Measurements from ENCODE around the gene PPFIBP1. TPM values are rescaled to one million over a fixed set of nuclear protein-coding genes. Genes with fewer than 3 reads are reported as not detected.
A peak's percentile ranks its signal among the peaks of the same experiment; 100 is the strongest.
"Not testable (repeated sequence)": the region's sequence is repeated elsewhere in the genome, so short reads cannot be mapped to it uniquely, and the experiment has no call there.

The PPFIBP1 gene
- total RNA-seq, 2 experiments from 2014 or later = 14.9 to 15.6 TPM

DNA sequence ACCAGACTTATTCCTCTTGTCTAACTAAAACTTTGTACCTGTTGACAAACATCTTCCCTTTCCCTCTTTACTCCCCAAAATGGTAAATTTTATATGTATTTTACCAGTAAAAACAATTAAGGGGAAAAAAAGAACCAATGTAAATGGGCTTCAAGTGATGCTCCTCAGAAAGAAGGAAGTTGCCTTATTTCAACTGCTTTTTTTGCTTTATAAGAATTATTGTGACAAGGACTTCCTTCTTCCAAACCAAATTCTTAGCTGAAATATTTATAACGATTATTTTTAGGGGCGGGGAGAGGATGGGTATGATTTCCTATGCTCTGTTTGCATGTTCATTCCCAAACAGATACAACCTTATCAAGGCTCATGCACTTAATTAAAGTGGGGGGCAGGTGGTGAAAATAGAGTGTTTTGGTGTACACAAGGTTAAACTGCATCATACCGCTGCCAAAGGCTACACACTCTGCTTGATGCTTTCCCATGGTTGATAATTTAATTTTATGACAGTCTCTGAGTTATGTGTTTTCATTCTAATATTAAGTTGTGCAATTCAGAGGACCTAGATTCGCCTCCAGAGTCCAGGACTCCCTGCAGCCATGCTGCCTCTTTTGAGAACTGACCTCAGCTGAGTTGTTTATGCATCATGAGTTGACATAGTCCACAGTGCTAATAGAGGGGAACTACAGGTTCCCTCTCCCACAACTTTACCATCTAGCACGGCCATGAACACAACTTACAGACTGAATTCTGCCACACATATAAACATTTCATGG lies 77.2 kb downstream of the PPFIBP1 start:
- H3K27me3 Mint-ChIP-seq; ATAC-seq; H3K4me3 Mint-ChIP-seq; POLR2A ChIA-PET; intact Hi-C loops (cut with DNase I, micrococcal nuclease); DNase-seq; H3K36me3 Mint-ChIP-seq (ENCODE audit: low read depth); H3K4me1 Mint-ChIP-seq; CTCF ChIA-PET; H3K27ac Mint-ChIP-seq: not testable (repeated sequence)
- peaks cover 12% of the 10 kb centered on the region for H3K9me3 Mint-ChIP-seq (ENCODE audit: low read depth)

DNA sequence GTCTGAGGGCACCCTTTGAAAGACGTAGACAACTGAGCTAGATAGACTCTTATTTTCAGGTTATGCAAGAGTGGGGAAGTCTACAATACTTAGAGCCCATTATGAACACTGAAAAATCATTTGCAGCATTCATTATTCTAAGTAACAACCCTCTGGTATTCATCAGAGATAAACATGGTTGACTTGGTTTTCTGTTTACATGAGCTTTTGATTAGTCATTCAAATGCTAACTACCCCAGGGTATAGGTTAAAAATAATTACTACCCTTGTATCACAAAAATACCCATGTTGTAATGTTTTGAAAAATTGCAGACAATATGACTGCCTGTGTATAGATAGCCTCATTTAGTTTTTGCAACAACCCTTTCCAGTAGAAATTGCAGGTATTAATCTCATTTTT lies 78.5 kb downstream of the PPFIBP1 start:
- peaks cover 10% of the 10 kb centered on the region for H3K9me3 Mint-ChIP-seq (ENCODE audit: low read depth)
- no peaks in the 10 kb centered on the region for H3K4me1 Mint-ChIP-seq
- no peak overlapping the region for H3K27ac Mint-ChIP-seq
- ATAC-seq (no peak), DNase-seq (no peak)
- H3K27me3 Mint-ChIP-seq = no peaks in the 10 kb centered on the region
- no peak overlapping the region for H3K4me3 Mint-ChIP-seq
- no peaks in the 10 kb centered on the region for H3K36me3 Mint-ChIP-seq (ENCODE audit: low read depth)
- intact Hi-C loops (cut with DNase I, micrococcal nuclease) = no loop called here
- CTCF ChIA-PET = no interaction called here
- POLR2A ChIA-PET = no interaction called here

DNA sequence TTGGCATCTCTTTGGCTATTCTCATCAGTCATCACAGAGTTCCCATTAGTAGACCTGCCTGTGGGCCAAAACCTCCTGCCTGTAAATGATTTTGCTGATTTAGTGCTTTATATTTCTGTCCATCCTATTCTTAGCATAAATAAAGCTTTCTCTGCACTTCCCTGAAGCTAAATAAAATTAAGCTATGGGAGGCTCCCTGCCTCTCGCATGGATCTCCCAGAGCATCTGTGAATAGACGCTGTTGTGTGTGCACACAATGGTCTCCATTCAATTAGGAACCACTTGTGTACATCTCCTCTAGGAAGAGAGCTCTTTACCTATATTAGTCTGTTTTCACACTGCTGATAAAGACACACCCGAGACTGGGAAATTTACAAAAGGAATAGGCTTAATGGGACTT lies 80.4 kb downstream of the PPFIBP1 start:
- Mint-ChIP-seq H3K36me3 (ENCODE audit: low read depth) (no peaks in the 10 kb centered on the region), H3K27ac (no peak overlapping the region), H3K27me3 (no peaks in the 10 kb centered on the region), H3K4me3 (no peak overlapping the region), H3K9me3 (ENCODE audit: low read depth) (peaks cover 5% of the 10 kb centered on the region), H3K4me1 (no peaks in the 10 kb centered on the region)
- ChIA-PET CTCF (interaction anchor here (0.6 to 1.1 kb wide), 3 partner anchors 10 to 49 kb away, joined by 3 to 4 read pairs (median 4); no protein-coding TSS in a partner anchor), POLR2A (no interaction called here)
- intact Hi-C loops (cut with DNase I, micrococcal nuclease) = no loop called here
- no peak for DNase-seq
- ATAC-seq = no peak

DNA sequence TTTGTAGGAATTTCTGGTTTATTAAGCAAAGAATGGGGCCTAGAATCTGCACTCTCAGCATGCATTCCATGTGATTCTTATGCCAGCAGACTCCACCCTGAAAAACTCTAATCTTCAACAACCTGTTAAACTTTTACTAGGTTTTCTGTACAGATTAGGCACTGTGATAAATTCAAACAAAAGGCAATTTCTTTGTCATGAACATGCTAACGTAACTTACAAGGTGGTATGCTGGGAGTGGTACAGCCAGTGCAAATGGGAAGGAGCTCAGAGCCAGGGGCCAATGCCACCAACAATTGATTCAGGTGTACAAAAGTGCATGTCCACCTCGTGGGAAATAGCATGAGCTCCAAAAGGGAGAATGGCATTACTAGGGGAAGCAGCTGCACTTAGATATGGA lies 83.0 kb downstream of the PPFIBP1 start:
- intact Hi-C loops (cut with DNase I, micrococcal nuclease) = no loop called here
- no peak for ATAC-seq
- H3K27ac Mint-ChIP-seq = no peak overlapping the region
- H3K4me1 Mint-ChIP-seq = no peaks in the 10 kb centered on the region
- ChIA-PET CTCF (no interaction called here), POLR2A (no interaction called here)
- DNase-seq = no peak
- H3K9me3 Mint-ChIP-seq (ENCODE audit: low read depth) = peaks cover 5% of the 10 kb centered on the region
- no peak overlapping the region for H3K4me3 Mint-ChIP-seq
- H3K36me3 Mint-ChIP-seq (ENCODE audit: low read depth) = no peaks in the 10 kb centered on the region
- H3K27me3 Mint-ChIP-seq = no peaks in the 10 kb centered on the region

DNA sequence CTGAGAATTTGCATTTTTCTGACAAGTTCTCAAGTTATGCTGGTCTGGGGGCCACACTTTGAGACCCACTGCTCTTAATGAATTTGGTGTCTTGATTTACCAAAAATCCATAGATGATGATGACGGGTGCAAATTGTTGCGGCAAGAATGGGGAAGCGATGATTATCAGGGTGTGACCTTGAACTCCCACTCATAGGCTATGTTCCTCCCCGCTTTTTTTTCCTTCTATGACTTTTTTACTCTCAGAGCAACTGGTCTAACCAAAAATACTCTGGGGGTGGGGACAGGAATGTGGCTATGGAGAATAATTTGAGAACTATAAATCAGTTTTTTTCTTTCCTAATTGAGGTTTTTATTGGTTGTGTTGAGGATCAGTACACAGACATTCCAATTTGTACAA lies 83.6 kb downstream of the PPFIBP1 start:
- Mint-ChIP-seq H3K4me1 (no peaks in the 10 kb centered on the region), H3K9me3 (ENCODE audit: low read depth) (peaks cover 5% of the 10 kb centered on the region), H3K4me3 (no peak overlapping the region), H3K27me3 (no peaks in the 10 kb centered on the region), H3K36me3 (ENCODE audit: low read depth) (no peaks in the 10 kb centered on the region), H3K27ac (no peak overlapping the region)
- no peak for ATAC-seq
- POLR2A ChIA-PET = no interaction called here
- CTCF ChIA-PET = no interaction called here
- intact Hi-C loops (cut with DNase I, micrococcal nuclease) = no loop called here
- DNase-seq = no peak

DNA sequence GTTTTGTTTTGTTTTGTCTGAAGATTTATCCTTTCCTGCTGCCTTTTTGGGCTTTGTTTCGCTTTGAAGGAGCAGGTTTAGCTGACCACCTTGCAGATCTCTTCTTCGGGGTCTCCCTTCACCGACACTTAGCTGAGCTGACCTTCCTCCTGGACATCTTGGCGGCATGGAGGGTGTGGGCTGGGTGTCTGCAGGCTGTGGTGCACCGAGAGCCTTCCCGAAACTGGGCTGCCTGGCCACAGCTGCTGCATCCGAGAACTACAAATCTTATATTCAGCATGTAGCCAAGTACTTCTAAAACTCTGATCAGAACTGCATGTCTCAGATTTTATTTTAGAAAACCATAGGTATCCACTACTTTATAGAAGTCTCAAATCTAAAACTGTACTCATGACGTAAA lies 84.9 kb downstream of the PPFIBP1 start:
- ChIA-PET POLR2A (no interaction called here), CTCF (interaction anchor here (0.6 kb wide), 1 partner anchor 253 kb away, joined by 3 read pairs; no protein-coding TSS in a partner anchor)
- no peak for DNase-seq
- no peak for ATAC-seq
- Mint-ChIP-seq H3K36me3 (ENCODE audit: low read depth) (no peaks in the 10 kb centered on the region), H3K27ac (no peak overlapping the region), H3K9me3 (ENCODE audit: low read depth) (peaks cover 5% of the 10 kb centered on the region), H3K4me1 (no peaks in the 10 kb centered on the region), H3K27me3 (no peaks in the 10 kb centered on the region), H3K4me3 (no peak overlapping the region)
- intact Hi-C loops (cut with DNase I, micrococcal nuclease) = no loop called here

DNA sequence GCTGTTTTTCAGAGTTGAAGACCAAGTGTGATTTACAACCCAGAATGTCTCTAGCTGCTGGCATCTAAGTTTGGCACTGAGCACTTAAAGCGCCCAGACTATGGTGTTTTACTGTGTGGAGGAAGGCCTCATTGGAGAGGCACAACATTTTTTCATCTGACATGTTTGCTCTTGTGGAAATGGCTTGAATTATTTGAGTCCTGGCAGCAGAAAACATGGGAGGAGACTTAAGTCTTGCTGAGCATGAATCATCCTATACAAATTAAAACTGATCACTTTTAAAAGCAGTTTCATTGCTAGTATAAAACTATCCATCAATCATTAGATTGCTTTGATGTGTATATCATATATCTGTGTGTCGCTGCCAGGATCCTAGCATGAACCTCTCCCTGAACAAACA lies 86.4 kb downstream of the PPFIBP1 start:
- Mint-ChIP-seq H3K9me3 (ENCODE audit: low read depth) (no peaks in the 10 kb centered on the region), H3K27me3 (no peaks in the 10 kb centered on the region), H3K36me3 (ENCODE audit: low read depth) (no peaks in the 10 kb centered on the region), H3K4me3 (no peak overlapping the region), H3K27ac (no peak overlapping the region), H3K4me1 (no peaks in the 10 kb centered on the region)
- CTCF ChIA-PET = interaction anchor here (0.8 kb wide), 1 partner anchor 425 kb away, joined by 3 read pairs; no protein-coding TSS in a partner anchor
- POLR2A ChIA-PET = no interaction called here
- ATAC-seq (no peak), DNase-seq (no peak)
- intact Hi-C loops (cut with DNase I, micrococcal nuclease) = no loop called here

DNA sequence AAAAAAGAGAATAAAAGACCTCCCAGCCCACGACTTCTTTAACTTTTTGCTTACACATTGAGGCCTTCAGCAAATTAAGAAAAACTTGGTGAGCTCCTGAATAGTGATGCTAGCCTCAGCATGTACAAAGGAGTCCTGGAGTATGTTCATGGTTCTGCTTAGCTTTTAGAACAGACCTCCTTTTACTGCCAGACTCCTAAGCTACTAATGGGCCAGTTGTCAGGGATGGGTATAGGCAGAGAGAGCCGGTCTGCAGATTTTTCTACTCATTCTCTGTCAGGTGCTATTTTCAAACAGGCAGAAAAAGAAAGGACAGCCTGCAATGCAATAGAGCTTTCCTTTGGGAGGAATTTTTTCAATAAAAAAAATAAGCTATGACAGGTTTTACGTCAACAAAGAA lies 90.4 kb downstream of the PPFIBP1 start:
- H3K36me3 Mint-ChIP-seq (ENCODE audit: low read depth) = no peaks in the 10 kb centered on the region
- H3K27ac Mint-ChIP-seq = no peak overlapping the region
- ChIA-PET POLR2A (no interaction called here), CTCF (interaction anchor here (1.2 to 1.3 kb wide), 2 partner anchors 10 to 21 kb away, joined by 3 to 4 read pairs; no protein-coding TSS in a partner anchor)
- no peaks in the 10 kb centered on the region for H3K27me3 Mint-ChIP-seq
- intact Hi-C loops (cut with DNase I, micrococcal nuclease) = no loop called here
- H3K9me3 Mint-ChIP-seq (ENCODE audit: low read depth) = no peaks in the 10 kb centered on the region
- no peak for DNase-seq
- no peak overlapping the region for H3K4me3 Mint-ChIP-seq
- ATAC-seq = no peak
- H3K4me1 Mint-ChIP-seq = peaks cover 12% of the 10 kb centered on the region

DNA sequence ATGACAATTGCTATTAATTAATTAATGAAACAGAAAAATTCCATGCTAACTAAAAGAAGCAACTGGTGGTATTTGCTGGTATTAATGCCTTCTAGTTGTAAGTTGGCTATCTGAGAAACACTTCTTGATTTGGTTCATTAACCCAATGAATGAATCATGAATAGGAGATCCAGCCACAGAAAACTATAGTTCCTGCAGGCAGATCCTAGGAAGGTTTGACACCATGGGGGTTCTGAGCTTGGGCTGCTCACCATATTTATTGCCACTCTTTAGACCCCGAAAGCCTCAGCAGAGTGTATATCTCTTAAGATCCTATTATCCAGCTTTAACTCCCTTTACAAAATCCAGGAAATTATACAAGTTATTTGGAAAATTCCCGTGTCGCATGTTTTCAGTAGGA lies 90.9 kb downstream of the PPFIBP1 start:
- ATAC-seq (no peak), DNase-seq (no peak)
- ChIA-PET CTCF (interaction anchor here (1.3 kb wide), 1 partner anchor 10 kb away, joined by 4 read pairs; no protein-coding TSS in a partner anchor), POLR2A (no interaction called here)
- Mint-ChIP-seq H3K9me3 (ENCODE audit: low read depth) (no peaks in the 10 kb centered on the region), H3K27ac (no peak overlapping the region), H3K4me3 (no peak overlapping the region), H3K4me1 (peaks cover 15% of the 10 kb centered on the region), H3K27me3 (no peaks in the 10 kb centered on the region), H3K36me3 (ENCODE audit: low read depth) (no peaks in the 10 kb centered on the region)
- intact Hi-C loops (cut with DNase I, micrococcal nuclease) = no loop called here

DNA sequence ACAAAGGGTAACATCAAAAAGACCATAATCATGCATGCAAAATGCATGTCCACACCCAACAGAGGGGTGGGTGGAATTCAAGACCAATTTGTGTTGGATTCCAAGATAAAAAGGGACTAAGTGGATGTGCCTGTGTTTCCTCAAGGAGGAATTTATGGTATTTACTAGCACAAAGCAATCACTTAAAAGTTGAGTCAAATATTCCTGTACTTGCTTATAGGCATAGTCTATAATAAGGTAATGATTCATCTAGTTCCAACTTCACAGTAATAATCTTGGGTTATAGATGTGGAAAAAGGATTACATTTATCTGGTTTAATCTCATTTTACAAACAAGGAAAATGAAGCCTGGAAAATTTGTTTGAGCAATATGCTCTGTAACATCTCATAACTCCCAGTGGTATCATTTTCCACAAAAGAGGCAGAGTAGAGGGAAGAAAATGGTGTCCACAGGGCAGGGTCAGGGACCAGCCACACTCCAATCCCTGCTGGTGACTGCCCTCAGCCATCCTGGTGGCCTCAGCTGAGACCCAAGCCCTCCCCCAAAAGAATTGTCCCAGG lies 91.4 kb downstream of the PPFIBP1 start:
- DNase-seq = no peak
- no peak for ATAC-seq
- Mint-ChIP-seq H3K4me1 (peaks cover 19% of the 10 kb centered on the region), H3K4me3 (no peak overlapping the region), H3K27me3 (no peaks in the 10 kb centered on the region), H3K9me3 (ENCODE audit: low read depth) (no peaks in the 10 kb centered on the region), H3K27ac (no peak overlapping the region), H3K36me3 (ENCODE audit: low read depth) (no peaks in the 10 kb centered on the region)
- intact Hi-C loops (cut with DNase I, micrococcal nuclease) = no loop called here
- ChIA-PET CTCF (no interaction called here), POLR2A (no interaction called here)

DNA sequence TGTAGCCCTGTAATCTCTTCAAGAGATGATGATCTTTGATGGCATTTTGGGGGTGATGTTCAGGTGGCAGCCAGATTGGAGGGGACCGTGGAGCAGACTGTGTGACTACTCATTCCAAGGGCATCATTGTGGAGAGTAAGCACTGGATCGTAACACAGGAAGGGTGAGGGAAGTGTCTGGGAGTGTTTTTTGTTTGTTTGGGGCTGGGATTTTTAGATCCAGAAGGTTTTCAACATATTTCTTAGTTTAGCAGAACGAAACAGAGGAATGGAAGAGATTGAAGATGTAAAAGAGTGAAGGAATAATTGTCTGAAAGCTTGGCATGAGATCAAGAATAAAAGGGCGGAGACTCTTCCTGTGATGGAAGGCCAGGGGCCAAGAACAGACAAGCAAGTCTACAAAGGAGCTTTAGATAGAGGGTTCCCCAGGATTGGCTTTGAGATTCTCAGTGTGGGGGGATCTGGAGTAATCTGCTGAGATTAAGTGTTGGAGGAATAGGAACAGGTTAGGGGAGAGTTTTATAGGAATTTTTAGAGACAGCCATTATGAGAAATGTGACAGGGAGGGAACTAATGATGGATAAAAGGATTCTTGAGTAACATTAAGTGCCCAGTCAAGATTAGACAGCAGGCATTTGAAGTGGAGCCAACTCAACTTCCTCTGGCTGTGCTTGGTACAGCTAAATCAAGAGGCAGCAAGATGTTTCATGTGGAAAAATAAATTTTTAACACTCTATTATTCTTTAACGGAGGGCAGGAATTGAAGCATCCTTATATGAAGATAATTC lies 92.5 kb downstream of the PPFIBP1 start:
- Mint-ChIP-seq H3K27ac (no peak overlapping the region), H3K9me3 (ENCODE audit: low read depth) (no peaks in the 10 kb centered on the region), H3K27me3 (no peaks in the 10 kb centered on the region), H3K4me1 (peaks cover 19% of the 10 kb centered on the region), H3K36me3 (ENCODE audit: low read depth) (no peaks in the 10 kb centered on the region), H3K4me3 (no peak overlapping the region)
- ATAC-seq (no peak), DNase-seq (no peak)
- intact Hi-C loops (cut with DNase I, micrococcal nuclease) = no loop called here
- POLR2A ChIA-PET = no interaction called here
- CTCF ChIA-PET = interaction anchor here (0.7 kb wide), 1 partner anchor 37 kb away, joined by 4 read pairs; no protein-coding TSS in a partner anchor

DNA sequence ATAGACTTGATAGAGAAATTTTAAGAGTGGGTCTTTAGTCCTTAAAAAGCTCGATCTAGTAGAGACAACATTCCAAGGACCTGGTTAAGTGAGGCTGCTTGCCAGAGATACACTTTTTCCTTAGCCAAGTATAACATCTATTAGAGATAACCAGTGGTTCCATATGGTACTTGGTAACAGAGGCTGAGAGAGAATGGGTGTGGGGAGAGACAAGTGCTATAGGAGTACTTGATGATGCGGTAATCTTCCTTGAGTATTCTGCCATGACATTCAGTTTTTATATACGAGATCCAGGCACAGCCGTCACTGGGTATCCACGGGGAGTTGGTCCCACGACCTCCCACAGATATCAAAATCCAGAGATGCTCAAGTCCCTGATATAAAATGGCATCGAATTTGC lies 94.8 kb downstream of the PPFIBP1 start:
- ChIA-PET CTCF (no interaction called here), POLR2A (no interaction called here)
- intact Hi-C loops (cut with DNase I, micrococcal nuclease) = no loop called here
- no peaks in the 10 kb centered on the region for H3K36me3 Mint-ChIP-seq (ENCODE audit: low read depth)
- H3K27ac Mint-ChIP-seq = peak overlapping the region; percentile 70
- H3K4me1 Mint-ChIP-seq = peaks cover 19% of the 10 kb centered on the region
- ATAC-seq (no peak), DNase-seq (no peak)
- H3K27me3 Mint-ChIP-seq = no peaks in the 10 kb centered on the region
- no peaks in the 10 kb centered on the region for H3K9me3 Mint-ChIP-seq (ENCODE audit: low read depth)
- H3K4me3 Mint-ChIP-seq = no peak overlapping the region

All from activated CD4-positive, alpha-beta T cell treated with anti-CD3 and anti-CD28 coated beads for 36 hours (primary cell).